HEK293T (cell line): ENCODE results near the gene CALHM2.

ENCODE experiments used
- CTCF ChIA-PET: fragments of 350-600 bp; formaldehyde crosslinking; extraction: SDS; loops from one replicate; lab custom pipeline; 2021; ENCODE audit warnings: antibody characterized with exemption, inconsistent platforms; lab: Yijun Ruan, JAX
- POLR2A ChIA-PET: fragments of 350-600 bp; formaldehyde crosslinking; extraction: SDS; loops from one replicate; lab custom pipeline; 2020; ENCODE audit warnings: antibody characterized with exemption, inconsistent platforms; lab: Yijun Ruan, JAX
- DNase-seq: peaks from one replicate; pipeline ENCODE4 v3.0.0; 2012; ENCODE audit warnings: mixed read lengths; ENCODE audit errors: extremely low spot score
- ARNT ChIP-seq: fragments of 450-650 bp; IDR thresholded peaks from 2 replicates; pipeline ENCODE4 v1.6.1; 2017; ENCODE audit warnings: mild to moderate bottlenecking
- BHLHE40 ChIP-seq: fragments of 450-650 bp; IDR thresholded peaks from 2 replicates; pipeline ENCODE4 v1.6.1; 2016; ENCODE audit warnings: mild to moderate bottlenecking, moderate library complexity, borderline replicate concordance
- CTBP1 ChIP-seq: fragments of 450-650 bp; IDR thresholded peaks from 2 replicates; pipeline ENCODE4 v1.6.1; 2016; ENCODE audit warnings: borderline replicate concordance
- ELF4 ChIP-seq: fragments of 450-650 bp; IDR thresholded peaks from 2 replicates; pipeline ENCODE4 v1.6.1; 2017; ENCODE audit warnings: antibody characterized with exemption
- FOXA1 ChIP-seq: fragments of 450-650 bp; IDR thresholded peaks from 2 replicates; pipeline ENCODE4 v1.6.1; 2016; ENCODE audit warnings: mild to moderate bottlenecking
- FOXK2 ChIP-seq: fragments of 450-650 bp; IDR thresholded peaks from 2 replicates; pipeline ENCODE4 v1.6.1; 2016; ENCODE audit warnings: mild to moderate bottlenecking
- FOXM1 ChIP-seq: fragments of 450-650 bp; IDR thresholded peaks from 2 replicates; pipeline ENCODE4 v1.6.1; 2017; ENCODE audit warnings: mild to moderate bottlenecking, borderline replicate concordance
- HDGF ChIP-seq: fragments of 450-650 bp; IDR thresholded peaks from 2 replicates; pipeline ENCODE4 v1.6.1; 2017; ENCODE audit warnings: antibody characterized with exemption, borderline replicate concordance
- L3MBTL2 ChIP-seq: fragments of 450-650 bp; conservative IDR thresholded peaks from 2 replicates; pipeline ENCODE4 v1.6.1; 2016; ENCODE audit warnings: mild to moderate bottlenecking
- LEF1 ChIP-seq: fragments of 450-650 bp; IDR thresholded peaks from 2 replicates; pipeline ENCODE4 v1.6.1; 2017; ENCODE audit warnings: mild to moderate bottlenecking, borderline replicate concordance
- NFRKB ChIP-seq: fragments of 450-650 bp; IDR thresholded peaks from 2 replicates; pipeline ENCODE4 v1.6.1; 2016; ENCODE audit warnings: mild to moderate bottlenecking, moderate library complexity
- PKNOX1 ChIP-seq: fragments of 450-650 bp; IDR thresholded peaks from 2 replicates; pipeline ENCODE4 v1.6.1; 2016
- SP1 ChIP-seq: fragments of 450-650 bp; IDR thresholded peaks from 2 replicates; pipeline ENCODE4 v1.6.1; 2017
- SUZ12 ChIP-seq: fragments of 450-650 bp; IDR thresholded peaks from 2 replicates; pipeline ENCODE4 v1.6.1; 2016; ENCODE audit warnings: mild to moderate bottlenecking
- TARDBP ChIP-seq: fragments of 450-650 bp; IDR thresholded peaks from 2 replicates; pipeline ENCODE4 v1.6.1; 2016
- ZNF384 ChIP-seq: fragments of 450-650 bp; IDR thresholded peaks from 2 replicates; pipeline ENCODE4 v1.6.1; 2016

The CALHM2 gene

GRCh38 chr10:103472005-103472404 is 19.8 kb upstream of the CALHM2 start:
- POLR2A ChIA-PET = no interaction called here
- CTCF ChIA-PET = interaction anchor here (1.5 kb wide), 1 partner anchor 14 kb away, joined by 4 read pairs; no protein-coding TSS in a partner anchor
- DNase-seq = no peak
- TF ChIP-seq TARDBP (no peak), SP1 (no peak), FOXM1 (no peak), CTBP1 (no peak), PKNOX1 (no peak)

- TF ChIP-seq FOXM1 = no peak
- TF ChIP-seq ZNF384 = no peak
- TF ChIP-seq ELF4 = no peak
- no peak for TF ChIP-seq PKNOX1
- no peak for TF ChIP-seq L3MBTL2
- TF ChIP-seq ARNT = no peak
- TF ChIP-seq FOXA1 = no peak
- no peak for TF ChIP-seq NFRKB
- no peak for TF ChIP-seq SP1
- no peak for TF ChIP-seq CTBP1
- no peak for TF ChIP-seq BHLHE40
- no peak for TF ChIP-seq FOXK2
- TF ChIP-seq TARDBP = no peak
- ChIA-PET POLR2A (no interaction called here), CTCF (interaction anchor here (0.7 kb wide), 1 partner anchor 18 kb away, joined by 3 read pairs; no protein-coding TSS in a partner anchor)
- DNase-seq = no peak
Measured at GRCh38 chr10:103470761-103471653, 18.8 kb upstream of the CALHM2 start.

- CTCF ChIA-PET = interaction anchor here (0.7 kb wide), 1 partner anchor 12 kb away, joined by 3 read pairs; no protein-coding TSS in a partner anchor
Measured at GRCh38 chr10:103469201-103469600, 17.0 kb upstream of the CALHM2 start.

DNA sequence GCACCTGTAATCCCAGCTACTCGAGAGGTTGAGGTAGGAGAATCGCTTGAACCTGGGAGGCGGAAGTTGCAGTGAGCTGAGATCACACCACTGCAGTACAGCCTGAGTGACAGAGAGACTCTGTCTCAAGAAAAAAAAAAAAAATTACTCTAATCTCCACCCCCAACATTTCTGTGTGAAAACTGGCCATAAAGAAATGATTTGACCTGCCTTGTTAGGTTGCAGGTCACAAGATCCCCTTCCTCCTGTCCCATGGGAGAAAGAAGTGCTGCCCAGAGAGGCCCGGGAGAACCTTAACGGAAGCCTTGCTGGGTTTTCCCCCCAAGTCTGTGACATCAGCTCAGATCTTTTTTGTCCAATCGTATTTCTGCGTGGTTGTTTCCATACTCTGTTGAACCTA is 15.2 kb upstream of the CALHM2 start:
- ChIA-PET POLR2A (no interaction called here), CTCF (interaction anchor here (0.7 to 0.9 kb wide), 2 partner anchors 13 to 21 kb away, joined by 3 to 8 read pairs; no protein-coding TSS in a partner anchor)

More at GRCh38 chr10:103469201-103469600, 17.0 kb upstream of the CALHM2 start:
- POLR2A ChIA-PET = no interaction called here
- TF ChIP-seq ZNF384 (no peak), SUZ12 (no peak), PKNOX1 (no peak), FOXA1 (no peak), SP1 (no peak), ELF4 (no peak), HDGF (no peak), L3MBTL2 (no peak), CTBP1 (no peak)
- no peak for DNase-seq

GRCh38 chr10:103466734-103467133 is 14.6 kb upstream of the CALHM2 start:
- CTCF ChIA-PET = interaction anchor here (0.5 to 0.9 kb wide), 3 partner anchors 20 to 282 kb away, joined by 3 read pairs; no protein-coding TSS in a partner anchor
- TF ChIP-seq TARDBP = no peak
- TF ChIP-seq ELF4 = no peak
- no peak for TF ChIP-seq FOXM1
- no peak for TF ChIP-seq CTBP1
- TF ChIP-seq HDGF = no peak
- no peak for TF ChIP-seq BHLHE40
- no peak for TF ChIP-seq NFRKB
- TF ChIP-seq FOXK2 = no peak
- DNase-seq = no peak
- POLR2A ChIA-PET = no interaction called here

More for the DNA sequence above, 15.2 kb upstream of the CALHM2 start:
- no peak for TF ChIP-seq TARDBP
- no peak for TF ChIP-seq FOXK2
- TF ChIP-seq BHLHE40 = no peak
- no peak for TF ChIP-seq NFRKB
- no peak for TF ChIP-seq SUZ12
- TF ChIP-seq LEF1 = no peak
- no peak for TF ChIP-seq ZNF384
- no peak for TF ChIP-seq FOXM1
- no peak for TF ChIP-seq ELF4
- TF ChIP-seq FOXA1 = no peak
- no peak for TF ChIP-seq PKNOX1
- no peak for TF ChIP-seq SP1
- no peak for DNase-seq
